GM19099 (cell line): ENCODE data around the gene CPAMD8.

Experiments
- POLR2A ChIP-seq: IDR thresholded peaks from 3 replicates; pipeline ENCODE4 v1.6.1; 2011; ENCODE audit warnings: low read depth; ENCODE audit not compliant: insufficient read length; ENCODE audit errors: extremely low read depth

CPAMD8 gene

DNA sequence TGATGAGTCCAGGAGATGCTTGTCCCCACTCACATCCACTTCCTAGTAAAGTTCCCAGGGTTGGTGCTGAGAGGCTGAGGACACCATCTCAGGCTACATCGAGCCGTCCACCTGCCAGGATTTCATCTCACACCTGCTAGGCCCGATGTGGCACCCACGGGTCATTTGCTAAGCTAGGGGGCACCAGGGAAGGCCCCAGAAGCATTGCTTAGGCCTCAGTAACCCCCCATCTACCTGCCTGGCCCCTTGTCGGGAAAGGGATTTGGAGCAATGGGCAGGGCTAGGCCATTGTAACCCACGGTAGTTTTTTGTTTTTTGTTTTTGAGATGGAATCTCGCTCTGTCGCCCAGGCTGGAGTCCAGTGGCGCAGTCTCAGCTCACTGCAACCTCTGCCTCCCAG is 86.0 kb downstream of the CPAMD8 start:
- TF ChIP-seq POLR2A: no peak

DNA sequence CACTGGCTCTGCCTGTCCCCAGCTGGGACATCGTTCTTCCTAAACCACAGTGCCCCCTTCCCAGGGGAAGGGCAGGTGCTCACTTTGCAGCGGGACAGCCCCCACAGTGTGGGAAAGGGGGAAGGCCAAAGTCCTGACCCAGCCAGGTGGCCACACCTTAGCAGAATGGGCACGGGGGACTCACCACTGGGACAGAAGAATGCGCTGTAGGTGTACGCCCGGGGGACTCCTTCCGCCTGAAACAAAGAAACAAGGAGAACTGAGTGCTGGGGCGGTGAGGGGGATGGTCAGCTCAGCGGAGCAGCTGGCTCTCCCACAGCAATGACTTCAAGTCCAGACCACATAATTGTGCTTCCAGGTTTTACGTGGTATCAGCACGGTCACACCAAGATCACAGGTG is 88.4 kb downstream of the CPAMD8 start:
- TF ChIP-seq POLR2A: no peak

DNA sequence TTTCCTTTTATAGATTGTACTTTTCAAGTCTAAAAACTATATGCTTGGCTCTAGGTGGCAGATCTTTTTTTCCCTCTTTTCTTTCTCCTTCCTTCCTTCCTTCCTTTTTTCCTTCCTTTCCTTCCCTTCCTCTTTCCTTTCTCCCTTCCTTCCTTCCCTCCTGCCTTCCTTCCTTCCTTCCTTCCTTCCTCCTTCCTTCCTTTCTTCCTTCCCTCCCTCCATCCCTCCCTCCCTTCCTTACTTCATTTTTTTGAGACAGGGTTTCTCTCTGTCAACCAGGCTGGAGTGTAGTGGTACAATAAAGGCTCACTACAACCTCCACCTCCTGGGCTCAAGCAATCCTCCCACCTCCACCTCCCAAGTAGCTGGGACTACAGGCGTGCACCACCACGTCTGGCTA is 89.7 kb downstream of the CPAMD8 start:
- no peak for TF ChIP-seq POLR2A

DNA sequence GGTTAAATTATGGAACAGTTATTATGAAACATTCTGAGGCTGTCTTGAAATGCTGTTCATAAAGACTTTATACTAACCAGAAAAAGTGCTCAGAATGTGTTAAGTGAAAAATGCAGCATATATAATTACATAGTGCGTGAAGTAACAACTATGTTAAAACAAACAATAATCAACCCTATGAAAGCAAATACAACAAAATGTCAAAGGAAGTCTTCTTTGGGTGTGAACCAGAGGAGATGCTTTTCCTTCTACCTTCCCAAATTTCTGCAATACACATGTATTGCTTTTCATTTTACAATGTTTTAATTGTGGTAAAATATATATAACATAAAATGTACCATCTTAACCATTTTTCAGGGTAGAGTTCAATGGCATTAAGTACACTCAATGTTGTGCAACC is 92.1 kb downstream of the CPAMD8 start:
- TF ChIP-seq POLR2A: no peak

DNA sequence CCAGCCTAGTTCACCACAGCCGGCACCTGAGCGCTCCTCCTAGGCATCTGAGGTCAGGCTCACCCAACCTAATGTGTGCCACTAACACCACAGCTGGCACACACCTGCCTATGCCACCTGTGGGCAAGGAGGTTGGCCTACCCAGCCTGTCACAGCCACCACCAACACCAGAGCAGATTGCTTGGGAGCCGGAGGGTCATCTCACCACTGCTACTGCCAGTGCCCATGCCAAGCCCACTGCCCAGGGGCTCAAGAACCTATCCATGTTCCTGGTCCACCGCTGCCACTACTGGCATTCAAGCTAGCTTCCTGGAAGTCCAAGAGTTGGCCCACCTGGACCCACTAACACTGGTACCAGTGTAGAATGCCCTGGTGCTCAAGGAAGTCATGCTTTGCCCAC is 95.3 kb downstream of the CPAMD8 start:
- no peak for TF ChIP-seq POLR2A

DNA sequence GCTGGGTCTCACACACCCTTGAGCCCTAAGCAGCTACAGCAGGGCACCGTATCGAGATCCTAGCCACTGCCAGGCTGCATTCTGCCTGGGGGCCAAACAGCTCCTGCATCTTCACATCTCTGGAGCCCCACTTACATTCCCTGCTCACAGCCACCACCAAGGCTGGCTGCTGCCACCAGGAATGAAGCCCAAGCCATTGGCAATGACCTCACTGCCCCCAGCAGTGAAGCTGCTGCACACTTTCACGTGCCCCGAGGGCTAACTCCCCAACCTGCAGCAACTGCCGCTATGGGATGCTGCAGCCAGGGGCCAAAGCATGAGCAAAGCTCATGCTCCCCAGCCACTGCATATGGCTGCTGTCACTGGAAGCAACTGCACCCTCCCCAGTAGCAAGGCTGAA is 95.9 kb downstream of the CPAMD8 start:
- no peak for TF ChIP-seq POLR2A

DNA sequence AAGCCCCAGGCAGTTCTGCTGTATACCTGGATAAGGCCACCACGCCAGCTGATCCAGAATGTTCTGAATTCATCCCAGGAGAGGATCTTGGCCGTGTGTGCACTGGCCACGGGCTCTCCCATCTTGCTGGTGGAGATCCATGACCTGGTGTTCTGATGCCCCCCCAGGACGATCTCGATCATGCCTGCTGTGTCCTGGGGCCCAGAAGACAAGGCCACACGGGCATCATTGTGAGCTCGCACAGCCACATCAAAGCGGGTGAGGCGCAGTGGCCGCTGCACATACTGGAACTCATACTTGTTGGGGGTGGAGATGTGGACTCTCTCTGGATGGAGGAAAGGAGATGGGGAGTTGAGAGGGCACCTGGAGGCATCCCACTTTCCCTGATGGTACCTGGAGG is 97.7 kb downstream of the CPAMD8 start:
- no peak for TF ChIP-seq POLR2A

DNA sequence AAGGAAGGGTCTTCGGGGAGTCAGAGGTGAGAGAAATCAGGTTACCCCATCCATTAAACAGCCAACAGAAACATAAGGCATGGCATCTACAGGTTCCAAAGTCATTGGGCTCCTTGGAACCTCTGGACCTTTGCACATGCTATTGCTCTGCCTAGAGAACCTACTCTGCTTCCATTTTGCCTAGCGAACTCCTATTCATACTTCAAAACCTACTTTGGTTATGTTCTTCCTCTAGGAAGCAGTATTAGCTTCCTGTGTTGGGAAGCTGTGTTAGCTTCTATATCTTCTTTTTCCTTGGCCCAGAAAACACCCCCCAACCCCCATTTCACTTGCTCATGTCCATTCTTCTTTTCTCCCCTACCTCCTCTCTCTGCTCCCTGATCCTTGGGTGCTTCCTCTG is 98.3 kb downstream of the CPAMD8 start:
- TF ChIP-seq POLR2A: no peak

DNA sequence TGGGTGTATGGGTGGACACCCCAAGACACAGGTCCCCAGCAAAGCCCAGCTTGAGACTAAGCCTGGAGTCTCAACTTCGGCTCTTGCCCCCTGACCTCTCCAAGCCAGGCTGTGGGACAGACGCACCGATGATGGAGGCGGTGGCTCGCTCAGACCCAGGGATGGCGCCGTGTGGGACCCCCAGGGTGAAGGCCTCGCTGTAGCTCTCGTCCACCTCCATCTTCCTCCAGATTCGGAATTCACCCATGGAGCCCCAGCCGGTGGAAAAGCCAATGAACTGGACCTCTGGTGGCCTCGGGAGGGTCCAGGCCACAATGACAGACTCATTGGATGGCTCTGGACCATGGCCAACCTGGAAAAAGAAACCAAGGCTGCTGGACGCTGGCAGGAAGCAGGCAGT is 98.7 kb downstream of the CPAMD8 start:
- no peak for TF ChIP-seq POLR2A

DNA sequence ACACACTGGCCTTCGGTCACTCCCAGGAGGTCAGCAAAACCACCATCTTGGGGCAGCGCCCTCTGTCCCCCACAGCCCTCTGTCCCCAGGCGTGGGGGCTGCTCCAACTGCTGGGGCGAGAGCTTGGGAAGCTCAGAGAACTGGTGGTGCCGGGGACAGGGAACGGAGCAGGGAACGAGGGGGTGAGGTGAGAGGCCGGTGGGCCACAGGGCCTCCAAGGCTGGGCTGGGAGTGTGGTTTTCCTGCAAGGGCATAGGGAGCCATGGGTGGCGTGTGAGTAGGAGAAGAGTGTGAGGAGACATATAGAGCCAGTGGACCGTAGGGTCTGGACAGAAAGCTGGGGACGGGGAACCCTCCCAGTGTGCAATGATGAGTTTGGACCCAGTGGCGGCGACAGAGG is 103.7 kb downstream of the CPAMD8 start:
- no peak for TF ChIP-seq POLR2A

DNA sequence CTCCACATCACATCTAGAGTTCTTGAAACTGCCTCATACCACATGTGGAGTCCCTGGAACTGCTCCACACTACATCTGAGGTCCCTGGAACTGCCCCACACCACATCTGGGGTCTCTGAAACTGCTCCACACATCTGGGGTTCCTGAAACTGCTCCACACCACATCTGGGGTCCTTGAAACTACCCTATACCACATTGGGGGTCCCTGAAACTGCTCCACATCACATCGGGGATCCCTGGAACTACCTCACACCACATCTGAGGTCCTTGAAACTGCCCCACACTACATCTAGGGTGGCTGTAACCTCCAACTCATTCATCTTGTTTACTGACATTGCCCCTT is 104.0 kb downstream of the CPAMD8 start:
- no peak for TF ChIP-seq POLR2A

DNA sequence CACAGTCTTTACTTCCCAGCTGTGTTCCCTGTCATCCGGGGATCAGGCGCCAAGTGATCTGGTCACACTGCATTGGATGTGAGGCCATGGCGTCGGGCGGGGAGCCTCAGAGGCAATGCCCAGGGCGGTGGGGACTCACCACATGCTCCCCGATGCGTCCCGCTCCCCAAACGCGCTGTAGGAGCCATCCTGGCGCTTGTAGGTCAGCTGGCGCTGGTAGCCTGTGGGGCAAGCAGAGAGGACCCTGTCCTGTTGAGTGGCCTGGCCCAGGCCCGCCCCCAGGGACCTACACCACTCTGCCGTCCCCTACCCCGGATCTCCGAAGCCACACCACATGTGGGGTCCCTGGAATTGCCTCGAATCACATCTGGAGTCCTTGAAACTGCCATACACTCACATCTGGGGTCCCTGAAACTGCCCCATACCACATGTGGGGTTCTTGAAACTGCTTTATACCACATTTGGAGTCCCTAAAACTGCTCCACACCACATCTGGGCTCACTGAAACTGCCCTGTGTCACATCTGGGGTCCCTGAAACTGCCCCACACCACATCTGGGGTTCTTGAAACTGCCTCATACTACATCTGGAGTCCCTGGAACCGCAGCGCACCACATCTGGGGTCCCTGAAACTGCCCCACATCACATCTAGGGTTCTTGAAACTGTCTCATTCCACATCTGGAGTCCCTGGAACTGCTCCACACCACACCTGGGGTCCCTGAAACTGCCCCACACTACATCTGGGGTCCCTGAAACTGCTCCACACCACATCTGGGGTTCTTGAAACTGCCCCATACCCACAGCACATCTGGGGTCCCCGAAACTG is 104.6 kb downstream of the CPAMD8 start:
- TF ChIP-seq POLR2A: no peak

DNA sequence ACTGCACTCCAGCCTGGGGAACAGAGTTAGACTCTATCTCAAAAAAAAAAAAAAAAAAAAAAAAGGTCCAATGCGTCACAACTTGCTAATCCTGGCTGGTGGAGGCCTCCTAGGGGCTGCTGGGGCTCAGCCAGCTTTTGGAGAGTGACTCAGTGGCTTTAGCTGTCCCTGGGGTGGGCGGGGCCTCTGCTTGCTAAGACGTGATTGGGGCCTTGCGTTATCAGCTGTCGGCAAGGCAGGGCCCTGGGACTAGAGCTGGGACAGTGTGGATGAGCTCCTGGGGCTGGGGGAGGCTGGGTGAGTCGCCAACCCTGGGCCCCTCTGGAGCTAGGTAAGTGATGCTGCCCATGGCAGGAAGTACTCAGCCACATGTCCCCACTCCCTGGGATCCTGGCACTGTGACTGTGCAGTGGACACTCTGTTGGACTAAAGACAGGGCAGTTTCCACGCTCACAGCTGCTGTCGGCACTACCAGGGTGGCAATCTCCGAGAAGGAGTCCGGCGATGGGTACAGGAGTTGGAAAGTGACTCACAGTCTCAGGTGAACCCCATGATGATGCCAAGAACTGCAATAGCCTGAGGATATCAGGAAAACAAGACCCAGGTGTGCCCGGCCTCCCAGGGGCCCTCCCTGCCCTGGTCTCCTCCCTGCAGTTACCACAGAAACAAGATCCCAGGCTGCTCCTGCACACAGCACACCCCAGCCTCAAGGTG is 105.6 kb downstream of the CPAMD8 start:
- no peak for TF ChIP-seq POLR2A

DNA sequence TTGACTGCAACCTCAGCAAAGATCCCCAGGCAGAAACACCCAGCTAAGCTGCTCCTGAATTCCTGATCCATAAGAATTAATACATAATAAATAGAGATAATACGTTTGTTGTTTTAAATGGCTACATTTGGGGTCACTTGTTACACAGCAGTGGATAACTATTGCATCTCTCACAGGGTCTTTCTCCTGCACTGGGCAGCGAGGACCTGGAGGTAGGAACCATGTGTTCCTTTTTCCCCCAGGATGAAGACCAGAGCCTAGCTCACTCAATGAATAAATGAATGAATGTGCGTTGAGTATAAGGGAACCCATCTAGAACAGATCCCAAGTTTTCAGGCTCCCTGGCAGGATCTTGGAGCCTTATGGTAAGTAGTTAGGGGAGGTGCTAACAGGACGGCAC is 107.1 kb downstream of the CPAMD8 start:
- TF ChIP-seq POLR2A: no peak

DNA sequence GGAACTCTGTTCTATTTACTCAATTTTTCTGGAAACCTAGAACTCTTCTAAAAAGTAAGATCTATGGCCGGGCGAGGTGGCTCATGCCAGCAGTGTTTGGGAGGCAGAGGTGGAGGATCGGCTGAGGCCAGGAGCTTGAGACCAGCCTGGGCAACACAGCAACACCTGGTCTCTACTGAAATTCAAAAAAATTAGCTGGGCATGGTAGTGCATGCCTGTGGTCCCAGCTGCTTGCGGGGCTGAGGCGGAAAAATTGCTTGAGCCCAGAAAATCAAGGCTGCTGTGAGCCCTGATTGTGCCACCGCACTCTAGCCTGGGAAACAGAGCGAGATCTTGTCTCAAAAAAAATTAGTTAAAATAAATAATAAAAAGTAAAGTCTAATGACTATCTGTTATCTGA is 109.2 kb downstream of the CPAMD8 start:
- TF ChIP-seq POLR2A: no peak

DNA sequence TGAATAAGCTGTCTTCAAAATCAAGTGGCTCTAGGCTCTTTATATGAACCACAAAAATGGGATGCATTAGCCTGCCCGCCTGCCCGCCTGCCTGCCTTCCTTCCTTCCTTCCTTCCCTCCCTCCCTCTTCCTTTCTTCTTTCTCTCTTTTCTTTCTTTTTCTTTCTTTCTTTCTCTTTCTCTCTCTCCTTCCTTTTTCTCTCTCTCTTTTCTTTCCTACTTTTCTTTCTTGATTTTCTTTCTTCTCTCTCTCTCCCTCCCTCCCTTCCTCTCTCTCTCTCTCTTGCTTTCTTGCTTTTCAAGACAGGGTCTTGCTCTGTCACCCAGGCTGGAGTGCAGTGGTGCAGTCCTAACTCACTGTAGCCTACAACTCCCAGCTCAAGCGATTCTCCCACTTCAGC is 110.9 kb downstream of the CPAMD8 start:
- TF ChIP-seq POLR2A: no peak
